Measurements from ENCODE around the gene NME5.

Gene NME5

GRCh38 chr5:138102454-138103318 is 36.5 kb downstream of the NME5 start:
- DNase-seq (ENCODE audit: low read depth), result no peak
- no peak for TF ChIP-seq CTCF (IDR thresholded peaks at IDR 0.05; ENCODE audit: low read length, missing control alignments)
- H3K4me3 ChIP-seq (replicated peaks; ENCODE audit: low read depth, low read length), result no peak overlapping the region

GRCh38 chr5:138096997-138097828 is 42.0 kb downstream of the NME5 start:
- no peak for TF ChIP-seq CTCF (IDR thresholded peaks at IDR 0.05; ENCODE audit: low read length, missing control alignments)
- no peak for DNase-seq (ENCODE audit: low read depth)
- H3K4me3 ChIP-seq (replicated peaks; ENCODE audit: low read depth, low read length), result no peak overlapping the region

- H3K4me3 ChIP-seq (replicated peaks; ENCODE audit: low read depth, low read length), result no peak overlapping the region
- TF ChIP-seq CTCF (IDR thresholded peaks at IDR 0.05; ENCODE audit: low read length, missing control alignments), result no peak
- no peak for DNase-seq (ENCODE audit: low read depth)
Observed at GRCh38 chr5:138096363-138096762, 42.9 kb downstream of the NME5 start.

- TF ChIP-seq CTCF (IDR thresholded peaks at IDR 0.05; ENCODE audit: low read length, missing control alignments), result no peak
- DNase-seq (ENCODE audit: low read depth), result no peak
- no peak overlapping the region for H3K4me3 ChIP-seq (replicated peaks; ENCODE audit: low read depth, low read length)
Observed at GRCh38 chr5:138095100-138095907, 43.9 kb downstream of the NME5 start.

GRCh38 chr5:138093036-138093435 is 46.2 kb downstream of the NME5 start:
- H3K4me3 ChIP-seq (replicated peaks; ENCODE audit: low read depth, low read length), result no peak overlapping the region
- TF ChIP-seq CTCF (IDR thresholded peaks at IDR 0.05; ENCODE audit: low read length, missing control alignments), result no peak
- DNase-seq (ENCODE audit: low read depth), result no peak

- no peak overlapping the region for H3K4me3 ChIP-seq (replicated peaks; ENCODE audit: low read depth, low read length)
- DNase-seq (ENCODE audit: low read depth), result no peak
- TF ChIP-seq CTCF (IDR thresholded peaks at IDR 0.05; ENCODE audit: low read length, missing control alignments), result no peak
Observed at GRCh38 chr5:138092301-138092700, 46.9 kb downstream of the NME5 start.

Measured in fibroblast of pulmonary artery (primary cell).